ENCODE measurements around the gene FBXO10. TPM values are rescaled to one million over a fixed set of nuclear protein-coding genes. Genes with fewer than 3 reads are reported as not detected.

FBXO10 gene
- total and polyA plus RNA-seq, 8 donors = 8.0 to 12.0 (median 9.9) TPM

DNA sequence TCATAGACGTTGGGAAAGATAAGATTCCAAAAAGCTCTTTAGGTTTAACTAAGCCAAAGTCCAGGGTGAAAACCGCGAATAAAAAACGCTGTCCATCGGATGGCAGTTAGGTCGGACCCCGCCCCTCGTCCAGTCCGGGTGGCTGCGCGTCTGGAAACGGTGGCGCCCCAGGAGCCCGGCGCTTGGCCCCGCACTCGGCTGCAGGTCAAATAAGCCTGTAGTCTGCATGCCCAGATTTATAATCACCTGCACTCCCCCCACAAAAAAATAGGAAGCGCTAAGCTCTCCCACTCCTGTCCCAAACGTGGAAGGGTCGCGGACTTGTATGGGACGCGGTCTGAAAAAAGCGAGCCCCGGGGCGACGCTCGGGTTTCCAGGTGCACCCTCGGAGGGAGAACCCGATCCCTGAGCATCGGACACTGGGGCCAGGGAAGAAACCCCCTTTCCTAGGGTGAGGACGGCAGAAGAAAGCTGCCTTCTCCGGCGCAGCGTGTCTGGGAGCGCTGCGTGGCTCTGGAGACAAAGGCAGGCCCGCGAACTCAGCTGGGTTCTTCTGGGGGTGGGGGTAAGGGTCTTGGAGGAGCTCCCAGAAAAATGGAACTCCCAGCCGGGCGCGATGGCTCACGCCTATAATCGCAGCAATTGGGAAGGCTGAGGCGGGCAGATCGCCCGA, 110.0 kb downstream of the FBXO10 start:
- ATAC-seq (peak; percentile 32), DNase-seq (peak; percentile 61 to 89 (median 72))
- peaks cover 15 to 35% of the 10 kb centered on the region in 2 donors for H3K4me1 ChIP-seq
- no peaks in the 10 kb centered on the region for H3K9me3 ChIP-seq
- TF ChIP-seq, protein P1, sequence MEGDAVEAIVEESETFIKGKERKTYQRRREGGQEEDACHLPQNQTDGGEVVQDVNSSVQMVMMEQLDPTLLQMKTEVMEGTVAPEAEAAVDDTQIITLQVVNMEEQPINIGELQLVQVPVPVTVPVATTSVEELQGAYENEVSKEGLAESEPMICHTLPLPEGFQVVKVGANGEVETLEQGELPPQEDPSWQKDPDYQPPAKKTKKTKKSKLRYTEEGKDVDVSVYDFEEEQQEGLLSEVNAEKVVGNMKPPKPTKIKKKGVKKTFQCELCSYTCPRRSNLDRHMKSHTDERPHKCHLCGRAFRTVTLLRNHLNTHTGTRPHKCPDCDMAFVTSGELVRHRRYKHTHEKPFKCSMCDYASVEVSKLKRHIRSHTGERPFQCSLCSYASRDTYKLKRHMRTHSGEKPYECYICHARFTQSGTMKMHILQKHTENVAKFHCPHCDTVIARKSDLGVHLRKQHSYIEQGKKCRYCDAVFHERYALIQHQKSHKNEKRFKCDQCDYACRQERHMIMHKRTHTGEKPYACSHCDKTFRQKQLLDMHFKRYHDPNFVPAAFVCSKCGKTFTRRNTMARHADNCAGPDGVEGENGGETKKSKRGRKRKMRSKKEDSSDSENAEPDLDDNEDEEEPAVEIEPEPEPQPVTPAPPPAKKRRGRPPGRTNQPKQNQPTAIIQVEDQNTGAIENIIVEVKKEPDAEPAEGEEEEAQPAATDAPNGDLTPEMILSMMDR (IDR thresholded peaks at IDR 0.05) = no peak
- H3K27me3 ChIP-seq = no peaks in the 10 kb centered on the region
- no peaks in the 10 kb centered on the region for H3K36me3 ChIP-seq
- intact Hi-C loops (cut with DNase I) = no loop called here
- peak overlapping the region; percentile 92 to 97 for H3K27ac ChIP-seq
- peak overlapping the region; percentile 79 to 81 for H3K4me3 ChIP-seq

DNA sequence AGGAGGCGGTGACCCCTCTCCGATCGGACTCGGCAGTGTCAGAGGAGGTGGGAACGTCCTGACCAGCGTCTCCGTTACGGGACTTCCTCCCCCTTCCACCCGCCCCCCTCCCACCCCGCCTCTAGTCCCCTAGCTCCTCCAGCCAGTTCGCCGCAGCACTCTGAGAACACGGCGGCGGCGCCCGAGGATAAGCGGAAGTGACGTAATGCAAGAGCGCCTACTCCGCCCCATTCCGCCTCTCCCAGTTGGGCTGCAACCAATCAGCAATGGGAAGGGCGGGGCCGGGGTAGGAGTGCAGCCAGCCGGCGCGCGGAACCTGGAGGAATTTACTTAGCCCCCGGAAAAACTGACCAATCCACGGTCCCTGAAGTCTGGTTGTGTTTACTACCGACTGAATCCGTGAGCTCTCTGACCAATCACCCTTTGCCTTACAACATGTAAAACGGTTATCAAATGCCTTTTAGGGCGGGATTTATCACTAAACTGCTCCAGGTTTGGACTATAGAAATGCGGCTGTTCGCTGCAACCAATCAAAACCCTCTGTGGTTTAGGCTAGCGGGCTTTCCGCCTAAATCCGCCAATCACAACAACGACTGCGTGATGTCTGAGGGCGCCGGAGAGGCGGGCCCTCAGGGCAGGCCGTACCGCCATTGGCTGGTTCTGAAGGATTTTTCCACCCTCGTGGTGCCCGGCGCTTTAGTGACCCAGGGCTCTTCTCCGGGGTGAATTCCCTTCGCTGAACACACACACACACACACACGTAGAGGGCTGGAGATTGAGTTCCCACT, 110.7 kb downstream of the FBXO10 start, which contains the start of gene ZBTB5:
Gene ZBTB5, minus strand, starts transcription at position 202 of the 788 bp plus-strand sequence. CDS start 22,899 bp downstream, outside the sequence.
- Histone ChIP-seq H3K27ac (peak within 1 kb of the TSS; percentile 92 to 97), H3K9me3 (no peaks in the 10 kb centered on the region), H3K36me3 (no peaks in the 10 kb centered on the region), H3K4me1 (peaks cover 15 to 35% of the 10 kb centered on the region in 2 donors), H3K4me3 (peak within 1 kb of the TSS; percentile 79 to 81), H3K27me3 (no peaks in the 10 kb centered on the region)
- peak; percentile 98 to 99 (median 98) for DNase-seq
- ATAC-seq = peak; percentile 87
- intact Hi-C loops (cut with DNase I) = no loop called here
- TF ChIP-seq, protein P1 (IDR thresholded peaks at IDR 0.05) = no peak

DNA sequence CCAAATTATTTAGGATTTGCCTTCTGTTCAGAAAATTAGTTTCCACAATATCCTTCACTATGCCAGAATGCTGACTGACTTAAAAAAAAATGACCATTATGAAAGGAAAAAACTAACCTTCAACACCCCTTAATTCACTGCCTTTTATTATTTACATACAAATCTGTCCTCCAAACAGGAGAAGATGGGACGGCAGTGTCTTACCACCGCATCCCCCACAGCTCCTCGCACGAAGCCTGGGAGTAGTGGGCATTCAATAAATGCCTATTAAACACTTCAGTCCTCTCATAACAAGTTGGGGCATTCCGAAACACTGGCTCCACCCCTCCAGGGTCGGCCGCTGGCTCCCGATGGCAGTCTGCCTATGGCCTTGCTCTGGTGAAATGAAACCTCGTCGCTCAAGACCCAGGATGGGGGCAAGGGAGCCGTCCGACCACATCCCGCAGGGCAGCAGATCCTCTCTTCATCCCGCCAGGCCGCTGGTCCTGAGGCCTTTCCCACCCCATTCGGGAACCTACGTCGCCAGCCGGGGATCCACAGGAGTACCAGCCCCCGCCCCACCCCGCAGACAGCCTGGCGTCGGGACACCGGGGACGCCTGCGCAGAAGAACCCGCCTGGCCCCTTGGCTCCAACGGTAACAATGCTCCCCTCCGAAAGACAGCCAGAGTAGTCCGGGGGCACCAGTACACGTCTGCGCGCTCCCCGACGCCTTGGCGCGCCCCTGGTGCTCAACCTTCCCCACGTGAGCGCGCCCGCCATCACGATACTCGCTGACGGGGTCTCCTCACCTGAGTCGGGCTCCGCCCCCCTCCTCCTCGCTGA, 111.5 kb downstream of the FBXO10 start:
- intact Hi-C loops (cut with DNase I) = no loop called here
- no peaks in the 10 kb centered on the region for H3K9me3 ChIP-seq
- no peaks in the 10 kb centered on the region for H3K27me3 ChIP-seq
- TF ChIP-seq, protein P1 (IDR thresholded peaks at IDR 0.05) = no peak
- peak overlapping the region; percentile 79 to 81 for H3K4me3 ChIP-seq
- peak; percentile 66 for ATAC-seq
- H3K27ac ChIP-seq = peak overlapping the region; percentile 92 to 97
- peak; percentile 72 to 92 (median 80) for DNase-seq
- H3K4me1 ChIP-seq = peaks cover 15 to 35% of the 10 kb centered on the region in 2 donors
- H3K36me3 ChIP-seq = no peaks in the 10 kb centered on the region

DNA sequence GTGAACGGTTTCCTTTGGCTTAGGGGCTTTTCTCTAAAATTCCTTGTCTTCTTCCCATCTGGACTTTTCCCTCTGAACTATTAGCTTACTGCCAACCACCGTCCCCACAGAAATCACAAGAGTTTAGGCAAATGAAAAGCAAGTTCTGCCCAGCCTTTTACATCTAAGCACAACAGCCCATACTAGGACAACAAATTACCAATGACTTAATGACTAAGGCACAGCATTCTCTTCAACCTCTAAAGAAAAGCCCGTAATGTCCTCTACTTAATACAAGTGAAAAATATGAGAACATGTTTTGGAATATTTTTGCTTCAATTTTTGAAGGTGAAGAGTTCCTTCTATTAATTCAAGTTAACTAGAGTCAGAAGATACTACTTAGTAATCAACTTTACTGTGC, 112.2 kb downstream of the FBXO10 start:
- intact Hi-C loops (cut with DNase I) = no loop called here
- no peak for ATAC-seq
- H3K27ac ChIP-seq = peak overlapping the region; percentile 92 to 97
- TF ChIP-seq, protein P1 (IDR thresholded peaks at IDR 0.05) = no peak
- H3K27me3 ChIP-seq = no peaks in the 10 kb centered on the region
- DNase-seq = no peak
- peaks cover 15 to 35% of the 10 kb centered on the region in 2 donors for H3K4me1 ChIP-seq
- peak overlapping the region; percentile 79 to 81 for H3K4me3 ChIP-seq
- no peaks in the 10 kb centered on the region for H3K36me3 ChIP-seq
- no peaks in the 10 kb centered on the region for H3K9me3 ChIP-seq

Other genes starting within 250 kb of the FBXO10 start
- 10 to 100 TPM; 75.2 to 79.6 TPM for gene GRHPR, start 153.7 kb downstream of the FBXO10 start, total RNA-seq
- gene GRHPR, start 153.7 kb downstream of the FBXO10 start, polyA plus RNA-seq (ENCODE audit: insufficient read length in 6 of 6) = 100 to 1,000 TPM in 5 of 6 donors, 10 to 100 TPM in 1; 99.1 to 120 (median 104) TPM
- 1 to 10 TPM; 7.5 to 9.8 TPM for gene ZBTB5, start 110.9 kb downstream of the FBXO10 start, total RNA-seq
- gene ZBTB5, start 110.9 kb downstream of the FBXO10 start, polyA plus RNA-seq (ENCODE audit: insufficient read length in 6 of 6) = 10 to 100 TPM; 25.8 to 28.5 (median 26.2) TPM
- 10 to 100 TPM; 14.3 to 21.3 TPM for gene POLR1E, start 90.4 kb downstream of the FBXO10 start, total RNA-seq
- gene POLR1E, start 90.4 kb downstream of the FBXO10 start, polyA plus RNA-seq (ENCODE audit: insufficient read length in 6 of 6) = 10 to 100 TPM; 27.2 to 31.1 (median 29.4) TPM
- gene TOMM5, start 16.2 kb upstream of the FBXO10 start, total RNA-seq = 10 to 100 TPM; 65.5 to 94.1 TPM
- gene TOMM5, start 16.2 kb upstream of the FBXO10 start, polyA plus RNA-seq (ENCODE audit: insufficient read length in 6 of 6) = 100 to 1,000 TPM in 4 of 6 donors, 10 to 100 TPM in 2; 95.6 to 112 (median 103) TPM
- not detected for gene FRMPD1, start 74.6 kb upstream of the FBXO10 start, total RNA-seq
- gene FRMPD1, start 74.6 kb upstream of the FBXO10 start, polyA plus RNA-seq (ENCODE audit: insufficient read length in 6 of 6) = under 1 TPM; 0.03 to 0.31 (median 0.18) TPM
- 1 to 10 TPM; 5.8 to 7.5 TPM for gene TRMT10B, start 177.4 kb upstream of the FBXO10 start, total RNA-seq
- gene TRMT10B, start 177.4 kb upstream of the FBXO10 start, polyA plus RNA-seq (ENCODE audit: insufficient read length in 6 of 6) = 10 to 100 TPM; 21.5 to 32.2 (median 26.9) TPM
- 10 to 100 TPM; 25.6 to 34.5 TPM for gene EXOSC3, start 208.7 kb upstream of the FBXO10 start, total RNA-seq
- 10 to 100 TPM; 32.7 to 43.4 (median 37.6) TPM for gene EXOSC3, start 208.7 kb upstream of the FBXO10 start, polyA plus RNA-seq (ENCODE audit: insufficient read length in 6 of 6)
- 10 to 100 TPM; 24.8 to 25.3 TPM for gene DCAF10, start 224.4 kb upstream of the FBXO10 start, total RNA-seq
- gene DCAF10, start 224.4 kb upstream of the FBXO10 start, polyA plus RNA-seq (ENCODE audit: insufficient read length in 6 of 6) = 10 to 100 TPM; 29.3 to 37.3 (median 31.9) TPM

All from left lung (tissue), 10 donors.